ENCODE measurements around the gene CAPN7.

Gene CAPN7

GRCh38 chr3:15301761-15302160 lies 95.7 kb downstream of the CAPN7 start:
- DNase-seq, result no peak
